T-cell (primary cell): ENCODE measurements around the gene LRRFIP2. TPM values are rescaled to one million over a fixed set of nuclear protein-coding genes. Genes with fewer than 3 reads are reported as not detected.

Source experiments
- ATAC-seq, 4 experiments: fragments of 200-7000 bp in 3 of 4; fragments of 150-1000 bp in 1 of 4; cut with Tn5 transposase; replicated peaks in 1 of 4; 1 replicate in 3 of 4; 2 replicates in 1 of 4; pipeline ENCODE4 v1.10.0; 2021; ENCODE audit warnings: moderate library complexity in 3 of 4, mild to moderate bottlenecking in 2 of 4, moderate number of reproducible peaks in 1 of 4
- CTCF ChIA-PET, 2 donors: fragments of 300-600 bp; sonication (Branson Sonifier 250); formaldehyde crosslinking; loops; one replicate each; lab custom pipeline; 2022; ENCODE audit warnings: antibody characterized with exemption in 2 of 2; lab: Charles Lee
- POLR2A ChIA-PET, 2 donors: fragments of 300-600 bp; sonication (Branson Sonifier 250); formaldehyde crosslinking; loops; one replicate each; lab custom pipeline; 2022; ENCODE audit warnings: antibody characterized with exemption in 2 of 2; lab: Charles Lee
- DNase-seq, 35 experiments: peaks; one replicate each; pipeline versions ENCODE4 v3.0.0 to v3.0.0-alpha.2; 2013 to 2023
- H3K27ac ChIP-seq: one replicate; pipeline ENCODE4 v1.5.1; 2013; ENCODE audit warnings: low read length
- H3K27me3 ChIP-seq, 2 experiments: replicated peaks in 1 of 2; 1 replicate in 1 of 2; 2 replicates in 1 of 2; pipeline versions ENCODE4 v1.6.1 to v1.7.0; 2013; ENCODE audit warnings: low read length in 1 of 2, mixed read lengths in 1 of 2; ENCODE audit not compliant: control insufficient read depth in 2 of 2, insufficient read depth in 2 of 2; ENCODE audit errors: extremely low read depth in 1 of 2
- H3K36me3 ChIP-seq, 2 donors: 1 replicate in 1 of 2; 2 replicates in 1 of 2; pipeline versions ENCODE4 v1.6.1 to v1.7.0; 2013; ENCODE audit warnings: low read length in 1 of 2; ENCODE audit not compliant: control insufficient read depth in 2 of 2, insufficient read depth in 1 of 2; ENCODE audit errors: extremely low read depth in 1 of 2
- H3K4me1 ChIP-seq, 2 experiments: 1 replicate in 1 of 2; 2 replicates in 1 of 2; pipeline versions ENCODE4 v1.6.1 to v1.7.0; 2013; ENCODE audit warnings: low read length in 2 of 2, mixed read lengths in 1 of 2; ENCODE audit not compliant: insufficient read depth in 2 of 2, control insufficient read depth in 1 of 2; ENCODE audit errors: extremely low read depth in 1 of 2
- H3K4me3 ChIP-seq, 2 donors: 1 replicate in 1 of 2; 2 replicates in 1 of 2; pipeline versions ENCODE4 v1.5.1 to v1.7.0; 2013; ENCODE audit warnings: mild to moderate bottlenecking in 2 of 2, low read length in 1 of 2, moderate library complexity in 1 of 2; ENCODE audit not compliant: control insufficient read depth in 1 of 2; ENCODE audit errors: extremely low read depth in 1 of 2
- H3K9me3 ChIP-seq: 2 replicates; pipeline ENCODE4 v1.7.0; 2013
- H3K27ac Mint-ChIP-seq, 2 donors: one replicate each; pipeline ENCODE4 v1.8.0; 2020 to 2021; ENCODE audit warnings: mild to moderate bottlenecking in 2 of 2, mixed read lengths in 2 of 2
- H3K27me3 Mint-ChIP-seq, 2 donors: one replicate each; pipeline ENCODE4 v1.8.0; 2021 to 2022; ENCODE audit warnings: mixed read lengths in 2 of 2
- H3K36me3 Mint-ChIP-seq: one replicate; pipeline ENCODE4 v1.8.0; 2021; ENCODE audit warnings: mixed read lengths
- H3K4me1 Mint-ChIP-seq, 3 donors: one replicate each; pipeline ENCODE4 v1.8.0; 2020 to 2022; ENCODE audit warnings: mixed read lengths in 3 of 3, mild to moderate bottlenecking in 1 of 3
- H3K4me3 Mint-ChIP-seq, 3 donors: one replicate each; pipeline ENCODE4 v1.8.0; 2020 to 2022; ENCODE audit warnings: mild to moderate bottlenecking in 3 of 3, mixed read lengths in 3 of 3, moderate library complexity in 3 of 3
- H3K9me3 Mint-ChIP-seq, 3 donors: one replicate each; pipeline ENCODE4 v1.8.0; 2020 to 2022; ENCODE audit warnings: mixed read lengths in 3 of 3
- WGBS: methylation state at CpG from one replicate; pipeline ENCODE4 v1.1.5; 2013; ENCODE audit warnings: missing lambda C conversion rate; ENCODE audit not compliant: insufficient coverage; 5-methylcytosine and 5-hydroxymethylcytosine counted together
- total RNA-seq, 35 experiments: library from RNA in 6 of 35; stranded (reverse) in 6 of 35; fragments of 120-200 nt in 1 of 35; gene quantifications; one replicate each; pipeline versions ENCODE4 v1.2.1 to v1.2.4 and lab custom pipeline; 2013 to 2026

Gene LRRFIP2
- total RNA-seq, 5 donors from 2014 or later (not counting 1 experiment from before 2014, with no cell fraction given), result 26.0 to 39.3 (median 32.9) TPM

- H3K36me3 Mint-ChIP-seq, result peaks cover 20% of the 10 kb centered on the region
- peaks cover 0 to 5% (median 0%) of the 10 kb centered on the region in 3 donors for H3K4me1 Mint-ChIP-seq
- no peak overlapping the region for H3K4me3 ChIP-seq
- no peak overlapping the region for H3K4me3 Mint-ChIP-seq
- no peaks in the 10 kb centered on the region for H3K9me3 Mint-ChIP-seq
- no peaks in the 10 kb centered on the region for H3K9me3 ChIP-seq
- no peaks in the 10 kb centered on the region for H3K27me3 ChIP-seq
- no peaks in the 10 kb centered on the region for H3K4me1 ChIP-seq
- ATAC-seq (no peak), DNase-seq (no peak)
- POLR2A ChIA-PET, result no interaction called here
- no peak overlapping the region for H3K27ac ChIP-seq
- no peak overlapping the region for H3K27ac Mint-ChIP-seq
- CTCF ChIA-PET, result no interaction called here
- H3K36me3 ChIP-seq, result peaks cover 0 to 5% of the 10 kb centered on the region in 2 donors
- no peaks in the 10 kb centered on the region for H3K27me3 Mint-ChIP-seq
These were observed 74.9 kb downstream of the LRRFIP2 start for GRCh38 chr3:37099469-37099868.

DNA sequence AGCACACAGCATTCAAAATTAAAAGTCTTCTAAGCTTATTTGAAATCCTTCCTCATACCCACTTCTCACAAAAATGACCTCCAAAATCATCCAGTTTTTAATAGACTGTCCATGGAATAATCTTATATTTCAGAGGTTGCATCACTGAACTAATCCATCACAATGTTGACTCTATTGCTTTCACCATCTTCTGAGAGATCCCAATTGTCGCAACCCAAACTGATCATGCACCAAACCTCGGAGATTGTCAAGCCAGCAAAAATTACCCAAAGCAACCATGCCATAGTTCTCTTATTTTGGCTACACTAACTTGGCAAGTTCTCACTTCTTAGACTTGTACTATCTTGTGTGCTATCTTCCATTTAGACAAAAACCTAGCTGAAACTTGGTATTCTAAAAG is 75.5 kb downstream of the LRRFIP2 start:
- Histone ChIP-seq H3K4me3 (no peak overlapping the region), H3K36me3 (peaks cover 0 to 5% of the 10 kb centered on the region in 2 donors), H3K9me3 (no peaks in the 10 kb centered on the region), H3K4me1 (no peaks in the 10 kb centered on the region), H3K27me3 (no peaks in the 10 kb centered on the region), H3K27ac (no peak overlapping the region)
- POLR2A ChIA-PET, result no interaction called here
- DNase-seq, result no peak
- Mint-ChIP-seq H3K4me3 (no peak overlapping the region), H3K9me3 (no peaks in the 10 kb centered on the region), H3K27ac (no peak overlapping the region), H3K36me3 (peaks cover 21% of the 10 kb centered on the region), H3K4me1 (peaks cover 0 to 5% (median 0%) of the 10 kb centered on the region in 3 donors), H3K27me3 (no peaks in the 10 kb centered on the region)
- no peak for ATAC-seq
- WGBS, result no CpG with 5 or more reads among the region's 2 CpGs
- CTCF ChIA-PET, result no interaction called here

GRCh38 chr3:37097776-37098175 is 76.6 kb downstream of the LRRFIP2 start:
- no peaks in the 10 kb centered on the region for H3K4me1 ChIP-seq
- no peak overlapping the region for H3K4me3 ChIP-seq
- Mint-ChIP-seq H3K4me3 (no peak overlapping the region), H3K36me3 (peaks cover 29% of the 10 kb centered on the region), H3K27ac (no peak overlapping the region), H3K4me1 (peaks cover 0 to 5% (median 0%) of the 10 kb centered on the region in 3 donors), H3K9me3 (no peaks in the 10 kb centered on the region), H3K27me3 (no peaks in the 10 kb centered on the region)
- no peaks in the 10 kb centered on the region for H3K9me3 ChIP-seq
- CTCF ChIA-PET, result no interaction called here
- DNase-seq (no peak), ATAC-seq (no peak)
- H3K27me3 ChIP-seq, result no peaks in the 10 kb centered on the region
- POLR2A ChIA-PET, result no interaction called here
- peaks cover 0 to 5% of the 10 kb centered on the region in 2 donors for H3K36me3 ChIP-seq
- H3K27ac ChIP-seq, result no peak overlapping the region

DNA sequence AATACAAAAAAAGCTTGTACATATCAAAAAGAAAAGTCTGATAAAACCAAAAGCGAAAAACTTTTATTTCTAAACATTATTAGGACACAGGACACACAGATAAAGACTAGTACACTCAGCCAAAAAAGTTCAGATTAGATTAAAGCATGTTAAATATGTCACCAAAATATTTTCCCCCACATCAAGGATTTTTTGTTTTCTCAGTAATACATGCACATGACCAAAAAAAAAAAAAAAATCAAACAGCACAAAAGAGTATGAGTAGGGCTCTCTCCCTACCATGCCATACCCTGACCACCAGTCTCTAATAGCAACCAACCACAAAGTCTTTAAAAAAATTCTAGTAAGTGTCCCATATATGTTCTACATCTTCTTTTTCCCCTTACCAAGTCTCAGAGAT is 77.4 kb downstream of the LRRFIP2 start:
- no peaks in the 10 kb centered on the region for H3K4me1 ChIP-seq
- peaks cover 33% of the 10 kb centered on the region for H3K36me3 Mint-ChIP-seq
- no peaks in the 10 kb centered on the region for H3K27me3 Mint-ChIP-seq
- no peak for ATAC-seq
- H3K36me3 ChIP-seq, result peaks cover 0 to 8% of the 10 kb centered on the region in 2 donors
- H3K4me3 Mint-ChIP-seq, result no peak overlapping the region
- no CpG with 5 or more reads among the region's 1 CpG for WGBS
- POLR2A ChIA-PET, result no interaction called here
- no peak overlapping the region for H3K4me3 ChIP-seq
- no peaks in the 10 kb centered on the region for H3K27me3 ChIP-seq
- no peaks in the 10 kb centered on the region for H3K9me3 Mint-ChIP-seq
- H3K4me1 Mint-ChIP-seq, result peaks cover 0 to 5% (median 0%) of the 10 kb centered on the region in 3 donors
- CTCF ChIA-PET, result no interaction called here
- H3K27ac Mint-ChIP-seq, result no peak overlapping the region
- DNase-seq, result no peak
- H3K9me3 ChIP-seq, result no peaks in the 10 kb centered on the region
- H3K27ac ChIP-seq, result no peak overlapping the region

- peaks cover 0 to 5% (median 0%) of the 10 kb centered on the region in 3 donors for H3K4me1 Mint-ChIP-seq
- no peak overlapping the region for H3K4me3 ChIP-seq
- no peaks in the 10 kb centered on the region for H3K9me3 Mint-ChIP-seq
- no peak overlapping the region for H3K27ac Mint-ChIP-seq
- H3K27ac ChIP-seq, result no peak overlapping the region
- ChIA-PET CTCF (no interaction called here), POLR2A (no interaction called here)
- H3K36me3 Mint-ChIP-seq, result peaks cover 36% of the 10 kb centered on the region
- no peaks in the 10 kb centered on the region for H3K27me3 ChIP-seq
- H3K36me3 ChIP-seq, result peaks cover 0 to 11% of the 10 kb centered on the region in 2 donors
- ATAC-seq (no peak), DNase-seq (no peak)
- no peaks in the 10 kb centered on the region for H3K4me1 ChIP-seq
- WGBS, result no CpG with 5 or more reads among the region's 1 CpG
- H3K4me3 Mint-ChIP-seq, result no peak overlapping the region
- H3K27me3 Mint-ChIP-seq, result no peaks in the 10 kb centered on the region
- no peaks in the 10 kb centered on the region for H3K9me3 ChIP-seq
These were observed 78.1 kb downstream of the LRRFIP2 start for GRCh38 chr3:37096288-37096687.

DNA sequence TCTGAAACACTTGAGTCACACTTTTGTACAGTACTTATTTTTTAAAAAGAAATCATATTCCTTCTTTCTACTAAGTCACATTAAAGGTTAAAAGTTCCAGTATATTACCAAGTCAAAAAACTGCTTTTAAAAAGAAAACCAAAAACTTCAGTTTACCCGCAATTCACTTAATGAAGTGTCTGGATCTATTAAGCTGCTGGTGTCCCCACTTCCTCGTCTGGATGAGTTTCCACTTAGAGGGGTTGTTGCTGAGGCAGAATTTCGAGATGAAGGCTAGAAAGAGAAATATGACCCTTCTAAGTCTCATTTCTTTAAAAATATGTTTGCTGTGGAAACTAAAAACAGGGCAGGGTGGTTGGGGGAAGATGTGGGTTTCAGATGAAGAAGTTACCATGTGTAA is 79.7 kb downstream of the LRRFIP2 start:
- CTCF ChIA-PET, result no interaction called here
- Mint-ChIP-seq H3K27me3 (no peaks in the 10 kb centered on the region), H3K4me3 (no peak overlapping the region), H3K36me3 (peaks cover 49% of the 10 kb centered on the region), H3K9me3 (no peaks in the 10 kb centered on the region), H3K27ac (no peak overlapping the region), H3K4me1 (peaks cover 0 to 5% (median 0%) of the 10 kb centered on the region in 3 donors)
- POLR2A ChIA-PET, result no interaction called here
- H3K27ac ChIP-seq, result no peak overlapping the region
- no peaks in the 10 kb centered on the region for H3K9me3 ChIP-seq
- no peak overlapping the region for H3K4me3 ChIP-seq
- no peaks in the 10 kb centered on the region for H3K4me1 ChIP-seq
- peaks cover 3 to 15% of the 10 kb centered on the region in 2 donors for H3K36me3 ChIP-seq
- H3K27me3 ChIP-seq, result no peaks in the 10 kb centered on the region
- ATAC-seq, result no peak
- no CpG with 5 or more reads among the region's 3 CpGs for WGBS
- DNase-seq, result no peak

GRCh38 chr3:37093481-37093880 is 80.9 kb downstream of the LRRFIP2 start:
- Mint-ChIP-seq H3K27me3 (no peaks in the 10 kb centered on the region), H3K9me3 (no peaks in the 10 kb centered on the region), H3K4me1 (peaks cover 0 to 5% (median 0%) of the 10 kb centered on the region in 3 donors), H3K27ac (no peak overlapping the region), H3K4me3 (no peak overlapping the region), H3K36me3 (peaks cover 49% of the 10 kb centered on the region)
- Histone ChIP-seq H3K36me3 (peaks cover 3 to 16% of the 10 kb centered on the region in 2 donors), H3K27ac (no peak overlapping the region), H3K4me1 (no peaks in the 10 kb centered on the region), H3K4me3 (no peak overlapping the region), H3K27me3 (no peaks in the 10 kb centered on the region), H3K9me3 (no peaks in the 10 kb centered on the region)
- ChIA-PET CTCF (no interaction called here), POLR2A (no interaction called here)
- ATAC-seq, result no peak
- WGBS, result 100% methylated on average over 1 of the region's 2 CpGs
- DNase-seq, result no peak
